GM18505 (cell line): ENCODE measurements around the gene CD24.
A peak's percentile ranks its signal among the peaks of the same experiment; 100 is the strongest.
"Not testable (repeated sequence)": the region's sequence is repeated elsewhere in the genome, so short reads cannot be mapped to it uniquely, and the experiment has no call there.

Experiments
- ATAC-seq: cut with Tn5 transposase; IDR thresholded peaks from one replicate; pipeline ENCODE4 v1.9.1; 2021; ENCODE audit not compliant: unreplicated experiment
- POLR2A ChIP-seq: IDR thresholded peaks from 4 replicates; pipeline ENCODE4 v1.6.1; 2011; ENCODE audit warnings: borderline replicate concordance; ENCODE audit not compliant: insufficient read depth, insufficient read length; ENCODE audit errors: extremely low read depth

CD24 gene

GRCh38 chr6:106976270-106976669, 1.7 kb upstream of the CD24 start:
- no peak for ATAC-seq

GRCh38 chr6:106975738-106976064, 1.2 kb upstream of the CD24 start:
- no peak for ATAC-seq
- no peak for TF ChIP-seq POLR2A

More at GRCh38 chr6:106976270-106976669, 1.7 kb upstream of the CD24 start:
- TF ChIP-seq POLR2A, result no peak

- no peak for TF ChIP-seq POLR2A
- ATAC-seq, result peak; percentile 71
These were observed 639 bp upstream of the CD24 start for GRCh38 chr6:106974999-106975737.

GRCh38 chr6:106973836-106974335, 643 bp downstream of the CD24 start:
- no peak for TF ChIP-seq POLR2A
- no peak for ATAC-seq

- no peak for ATAC-seq
These were observed 1.3 kb downstream of the CD24 start for GRCh38 chr6:106973018-106973835.

GRCh38 chr6:106972500-106972899, 2.0 kb downstream of the CD24 start:
- no peak for TF ChIP-seq POLR2A
- no peak for ATAC-seq

More at GRCh38 chr6:106973018-106973835, 1.3 kb downstream of the CD24 start:
- no peak for TF ChIP-seq POLR2A

GRCh38 chr6:106970769-106971168, 3.8 kb downstream of the CD24 start:
- not testable (repeated sequence) for ATAC-seq

GRCh38 chr6:106967936-106968555, 6.5 kb downstream of the CD24 start:
- ATAC-seq, result no peak
- TF ChIP-seq POLR2A, result no peak

GRCh38 chr6:106966671-106967640, 7.6 kb downstream of the CD24 start:
- no peak for ATAC-seq
- TF ChIP-seq POLR2A, result no peak

- ATAC-seq, result no peak
- no peak for TF ChIP-seq POLR2A
These were observed 8.3 kb downstream of the CD24 start for GRCh38 chr6:106966229-106966628.

GRCh38 chr6:106964954-106965353, 9.6 kb downstream of the CD24 start:
- no peak for ATAC-seq

GRCh38 chr6:106964099-106964498, 10.4 kb downstream of the CD24 start:
- no peak for ATAC-seq
- TF ChIP-seq POLR2A, result no peak

More at GRCh38 chr6:106964954-106965353, 9.6 kb downstream of the CD24 start:
- TF ChIP-seq POLR2A, result no peak
